Ecto neural progenitor cell (in vitro differentiated cells): ENCODE measurements around the gene GCNT4.
"Not testable (repeated sequence)": the region's sequence is repeated elsewhere in the genome, so short reads cannot be mapped to it uniquely, and the experiment has no call there.

Experiments
- DNase-seq: peaks from one replicate; pipeline ENCODE4 v3.0.0-alpha.2; 2018; ENCODE audit warnings: low spot score

The GCNT4 gene

GRCh38 chr5:75052192-75053053 lies at the start of gene GCNT4:
Gene GCNT4, minus strand, starts transcription at chr5:75052558. Its CDS starts 22,521 bp downstream, at chr5:75030037.
- DNase-seq = peak; percentile 74

- DNase-seq = not testable (repeated sequence)
These were observed 43.6 kb upstream of the GCNT4 start for GRCh38 chr5:75095956-75096355.

- DNase-seq = no peak
These were observed 39.2 kb upstream of the GCNT4 start for GRCh38 chr5:75091597-75091996.

GRCh38 chr5:75089662-75090061 lies 37.3 kb upstream of the GCNT4 start:
- DNase-seq = no peak

- no peak for DNase-seq
These were observed 36.8 kb upstream of the GCNT4 start for GRCh38 chr5:75089137-75089536.

GRCh38 chr5:75088648-75089047 lies 36.3 kb upstream of the GCNT4 start:
- no peak for DNase-seq

- DNase-seq = no peak
These were observed 29.2 kb upstream of the GCNT4 start for GRCh38 chr5:75081510-75081909.

- not testable (repeated sequence) for DNase-seq
These were observed 27.0 kb upstream of the GCNT4 start for GRCh38 chr5:75079346-75079745.

- no peak for DNase-seq
These were observed 25.7 kb upstream of the GCNT4 start for GRCh38 chr5:75078027-75078426.

GRCh38 chr5:75072061-75072460 lies 19.7 kb upstream of the GCNT4 start:
- DNase-seq = no peak

- DNase-seq = no peak
These were observed 18.7 kb upstream of the GCNT4 start for GRCh38 chr5:75071100-75071499.

GRCh38 chr5:75067434-75067833 lies 15.1 kb upstream of the GCNT4 start:
- DNase-seq = no peak

GRCh38 chr5:75062925-75063531 lies 10.7 kb upstream of the GCNT4 start:
- DNase-seq = no peak

GRCh38 chr5:75059912-75060545 lies 7.7 kb upstream of the GCNT4 start:
- DNase-seq = no peak

- DNase-seq = no peak
These were observed 6.7 kb upstream of the GCNT4 start for GRCh38 chr5:75058986-75059535.

- DNase-seq = no peak
These were observed 5.2 kb upstream of the GCNT4 start for GRCh38 chr5:75057561-75057960.

GRCh38 chr5:75055727-75056144 lies 3.4 kb upstream of the GCNT4 start:
- no peak for DNase-seq

- peak; percentile 73 for DNase-seq
These were observed 2.0 kb upstream of the GCNT4 start for GRCh38 chr5:75054134-75054930.

GRCh38 chr5:75053304-75054133 lies 1.2 kb upstream of the GCNT4 start:
- peak; percentile 78 for DNase-seq

GRCh38 chr5:75053054-75053303 lies 621 bp upstream of the GCNT4 start:
- DNase-seq = no peak

GRCh38 chr5:75051217-75051751 lies 1.1 kb downstream of the GCNT4 start:
- no peak for DNase-seq
